Kidney epithelial cell (primary cell): Measurements from ENCODE around the gene MYO3B. TPM values are rescaled to one million over a fixed set of nuclear protein-coding genes. Genes with fewer than 3 reads are reported as not detected.
"Not testable (repeated sequence)": the region's sequence is repeated elsewhere in the genome, so short reads cannot be mapped to it uniquely, and the experiment has no call there.

Experiments used
- DNase-seq: peaks from one replicate; pipeline ENCODE4 v3.0.0-alpha.2; 2010; ENCODE audit warnings: low read depth
- H3K27me3 ChIP-seq: 2 replicates; pipeline ENCODE4 v1.6.0; 2011; ENCODE audit warnings: low read length; ENCODE audit not compliant: control insufficient read depth, insufficient read depth
- H3K36me3 ChIP-seq: 2 replicates; pipeline ENCODE4 v1.5.1; 2011; ENCODE audit warnings: low read length; ENCODE audit not compliant: control insufficient read depth, insufficient read depth
- H3K4me3 ChIP-seq: 2 replicates; pipeline ENCODE4 v1.5.1; 2011; ENCODE audit warnings: low read depth, mild to moderate bottlenecking, control low read depth, low read length
- CTCF ChIP-seq: IDR thresholded peaks from 2 replicates; pipeline ENCODE4 v1.5.1; 2011; ENCODE audit warnings: mild to moderate bottlenecking, moderate library complexity, low read length, control low read depth, inconsistent platforms; ENCODE audit not compliant: insufficient read depth, poor library complexity, severe bottlenecking
- total RNA-seq: library from RNA; depleted of rRNA; stranded (reverse); fragments of >200 nt; gene quantifications from 2 replicates; pipeline ENCODE4 v1.2.3, GENCODE V29; 2015

MYO3B gene
- total RNA-seq, 1 donor from 2014 or later: 1.1 TPM

- DNase-seq: no peak
- TF ChIP-seq CTCF: no peak
- H3K36me3 ChIP-seq: no peaks in the 10 kb centered on the region
- H3K27me3 ChIP-seq: no peaks in the 10 kb centered on the region
- no peak overlapping the region for H3K4me3 ChIP-seq
Observed at GRCh38 chr2:170207901-170208300, 30.0 kb downstream of the MYO3B start.

GRCh38 chr2:170208967-170209366, 31.0 kb downstream of the MYO3B start:
- TF ChIP-seq CTCF: no peak
- H3K27me3 ChIP-seq: no peaks in the 10 kb centered on the region
- no peaks in the 10 kb centered on the region for H3K36me3 ChIP-seq
- DNase-seq: no peak
- H3K4me3 ChIP-seq: no peak overlapping the region

- Histone ChIP-seq H3K27me3 (no peaks in the 10 kb centered on the region), H3K4me3 (no peak overlapping the region), H3K36me3 (no peaks in the 10 kb centered on the region)
- no peak for DNase-seq
- no peak for TF ChIP-seq CTCF
Observed at GRCh38 chr2:170212625-170213280, 34.8 kb downstream of the MYO3B start.

GRCh38 chr2:170213281-170213625, 35.3 kb downstream of the MYO3B start:
- not testable (repeated sequence) for H3K4me3 ChIP-seq, H3K27me3 ChIP-seq, H3K36me3 ChIP-seq, DNase-seq

- no peak for DNase-seq
- H3K36me3 ChIP-seq: no peaks in the 10 kb centered on the region
- no peak for TF ChIP-seq CTCF
- H3K27me3 ChIP-seq: no peaks in the 10 kb centered on the region
- no peak overlapping the region for H3K4me3 ChIP-seq
Observed at GRCh38 chr2:170213651-170214050, 35.7 kb downstream of the MYO3B start.

GRCh38 chr2:170214309-170214948, 36.5 kb downstream of the MYO3B start:
- no peak for DNase-seq
- TF ChIP-seq CTCF: no peak
- H3K36me3 ChIP-seq: no peaks in the 10 kb centered on the region

More at GRCh38 chr2:170214309-170214948, 36.5 kb downstream of the MYO3B start:
- H3K4me3 ChIP-seq: no peak overlapping the region
- H3K27me3 ChIP-seq: no peaks in the 10 kb centered on the region
